HG03135 (cell line): ENCODE measurements around the gene GPATCH3.
"Not testable (repeated sequence)": the region's sequence is repeated elsewhere in the genome, so short reads cannot be mapped to it uniquely, and the experiment has no call there.

Experiments
- ATAC-seq: cut with Tn5 transposase; IDR thresholded peaks from one replicate; pipeline ENCODE4 v1.9.1; 2021; ENCODE audit warnings: mild to moderate bottlenecking, moderate library complexity; ENCODE audit not compliant: unreplicated experiment

Gene GPATCH3

GRCh38 chr1:26847826-26848225 lies 52.4 kb downstream of the GPATCH3 start:
- not testable (repeated sequence) for ATAC-seq

DNA sequence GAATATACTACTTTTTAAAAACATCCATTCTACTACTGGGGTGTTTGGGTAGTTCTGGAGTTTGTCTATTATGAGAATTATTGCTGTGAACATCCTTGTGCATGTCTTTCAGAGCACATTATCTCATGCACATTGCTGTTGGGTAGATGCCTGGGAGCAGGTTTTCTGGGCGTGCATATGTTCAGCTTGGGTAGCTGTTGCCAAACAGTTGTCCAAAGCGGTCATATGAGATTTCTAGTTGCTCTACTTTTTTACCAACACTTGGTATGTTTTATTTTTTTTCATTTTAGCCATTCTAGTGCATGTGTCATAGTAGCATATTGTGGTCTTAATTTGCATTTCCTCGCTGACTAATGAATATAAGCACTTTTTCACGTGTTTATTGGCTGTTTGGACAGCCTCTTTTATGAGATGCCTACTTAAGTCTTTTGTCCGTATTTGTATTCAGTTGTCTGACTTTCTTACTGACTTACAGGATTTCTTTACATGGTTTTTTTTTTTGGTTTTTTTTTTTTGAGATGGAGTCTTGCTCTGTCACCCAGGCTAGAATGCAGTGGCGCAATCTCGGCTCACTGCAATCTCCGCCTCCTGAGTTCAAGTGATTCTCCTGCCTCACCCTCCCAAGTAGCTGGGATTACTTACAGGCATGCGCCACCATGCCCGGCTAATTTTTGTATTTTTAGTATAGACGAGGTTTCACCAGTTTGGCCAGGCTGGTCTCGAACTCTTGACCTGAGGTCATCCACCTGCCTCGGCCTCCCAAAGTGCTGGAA lies 55.7 kb downstream of the GPATCH3 start:
- no peak for ATAC-seq
